Fibroblast of lung (primary cell): ENCODE results near the gene ACP2. TPM values are rescaled to one million over a fixed set of nuclear protein-coding genes. Genes with fewer than 3 reads are reported as not detected.

Source experiments
- DNase-seq, 2 donors: peaks; one replicate each; pipeline versions ENCODE4 v3.0.0 to v3.0.0-alpha.2; 2010; ENCODE audit warnings: low read depth in 2 of 2
- H2AFZ ChIP-seq: 2 replicates; pipeline ENCODE4 v1.5.1; 2012; ENCODE audit warnings: low read length, control low read depth, inconsistent platforms
- H3K27ac ChIP-seq: 2 replicates; pipeline ENCODE4 v1.5.1; 2011; ENCODE audit warnings: low read length, control low read depth; ENCODE audit not compliant: insufficient read depth
- H3K27me3 ChIP-seq: 2 replicates; pipeline ENCODE4 v1.5.1; 2011; ENCODE audit warnings: mild to moderate bottlenecking, low read length; ENCODE audit not compliant: control insufficient read depth, insufficient read depth
- H3K36me3 ChIP-seq: 2 replicates; pipeline ENCODE4 v1.5.1; 2011; ENCODE audit warnings: low read length; ENCODE audit not compliant: control insufficient read depth, insufficient read depth
- H3K4me1 ChIP-seq: 2 replicates; pipeline ENCODE4 v1.5.1; 2011; ENCODE audit warnings: low read length; ENCODE audit not compliant: control insufficient read depth, insufficient read depth; ENCODE audit errors: extremely low read depth
- H3K4me2 ChIP-seq: 2 replicates; pipeline ENCODE4 v1.5.1; 2011; ENCODE audit warnings: low read length, control low read depth; ENCODE audit not compliant: insufficient read depth; ENCODE audit errors: extremely low read depth
- H3K4me3 ChIP-seq, 4 experiments: fragments of 200-600 bp in 1 of 4; sonication (generic) in 1 of 4; replicated peaks in 1 of 4; 2 replicates each; pipeline ENCODE4 v1.5.1; 2011 to 2016; ENCODE audit warnings: low read length in 4 of 4, low read depth in 3 of 4, mild to moderate bottlenecking in 3 of 4, control low read depth in 2 of 4, inconsistent platforms in 1 of 4, mixed read lengths in 1 of 4; ENCODE audit not compliant: insufficient read depth in 1 of 4; ENCODE audit errors: control extremely low read depth in 1 of 4
- H3K79me2 ChIP-seq: 2 replicates; pipeline ENCODE4 v1.5.1; 2012; ENCODE audit warnings: mild to moderate bottlenecking, low read length, inconsistent platforms; ENCODE audit not compliant: control insufficient read depth, insufficient read depth
- H3K9ac ChIP-seq: 2 replicates; pipeline ENCODE4 v1.5.1; 2011; ENCODE audit warnings: mild to moderate bottlenecking, low read length, control low read depth; ENCODE audit not compliant: insufficient read depth
- H3K9me3 ChIP-seq: 2 replicates; pipeline ENCODE4 v1.5.1; 2012; ENCODE audit warnings: low read depth, low read length; ENCODE audit not compliant: control insufficient read depth, insufficient read depth
- H4K20me1 ChIP-seq: 2 replicates; pipeline ENCODE4 v1.5.1; 2011; ENCODE audit warnings: low read length; ENCODE audit not compliant: control insufficient read depth, insufficient read depth; ENCODE audit errors: extremely low read depth
- EZH2 ChIP-seq: IDR thresholded peaks from 2 replicates; pipeline ENCODE4 v1.5.1; 2012; ENCODE audit warnings: low read length, control low read depth, mild to moderate bottlenecking; ENCODE audit errors: missing control alignments
- polyA plus RNA-seq, 2 donors: library from polyadenylated mRNA; depleted of rRNA in 1 of 2; stranded (reverse) in 1 of 2; unstranded in 1 of 2; fragments of >200 nt; gene quantifications; 2 replicates each; pipeline ENCODE4 v1.2.1, GENCODE V29; 2011 to 2012; ENCODE audit warnings: missing spikeins in 1 of 2
- total RNA-seq: library from RNA; depleted of rRNA; stranded (reverse); fragments of >200 nt; gene quantifications from 2 replicates; pipeline ENCODE4 v1.2.1, GENCODE V29; 2014
- TF ChIP-seq, protein P1 (sequence below), 2 donors: IDR thresholded peaks in 1 of 2; conservative IDR thresholded peaks in 1 of 2; 1 replicate in 1 of 2; 2 replicates in 1 of 2; pipeline ENCODE4 v1.5.1; 2011 to 2012; ENCODE audit warnings: low read length in 2 of 2, control low read depth in 1 of 2, inconsistent platforms in 1 of 2, low read depth in 1 of 2, mild to moderate bottlenecking in 1 of 2

Gene ACP2
- total and polyA plus RNA-seq, 2 donors (not counting 1 experiment from before 2014, with no cell fraction given) = 18.9 to 23.9 TPM

DNA sequence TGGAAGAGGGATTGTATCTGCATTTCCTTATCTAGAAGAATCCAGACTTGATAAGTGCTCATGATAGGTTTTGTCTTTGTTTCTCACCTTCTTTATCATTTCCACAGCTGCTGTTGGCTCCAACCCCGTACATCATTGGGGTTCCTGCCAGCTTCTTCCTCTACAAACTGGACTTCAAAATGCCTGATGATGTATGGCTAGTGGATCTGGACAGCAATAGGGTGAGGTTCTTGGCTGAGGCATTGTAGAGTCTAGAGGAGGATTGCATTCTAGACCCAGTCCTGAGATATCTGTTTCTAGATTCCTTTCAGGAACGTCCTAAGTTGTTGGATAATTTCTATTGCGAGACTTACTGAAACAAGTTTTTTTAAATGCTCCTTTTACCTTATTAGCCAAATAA lies 29.4 kb upstream of the ACP2 start:
- Histone ChIP-seq H2AFZ (no peak overlapping the region), H3K27ac (no peak overlapping the region), H3K4me1 (no peaks in the 10 kb centered on the region), H3K27me3 (no peaks in the 10 kb centered on the region), H4K20me1 (no peaks in the 10 kb centered on the region), H3K36me3 (peaks cover 19% of the 10 kb centered on the region), H3K79me2 (peaks cover 9% of the 10 kb centered on the region), H3K4me2 (no peak overlapping the region), H3K9ac (no peak overlapping the region), H3K9me3 (no peaks in the 10 kb centered on the region), H3K4me3 (no peak overlapping the region)
- no peak for DNase-seq
- TF ChIP-seq EZH2 = no peak
- TF ChIP-seq, protein P1, sequence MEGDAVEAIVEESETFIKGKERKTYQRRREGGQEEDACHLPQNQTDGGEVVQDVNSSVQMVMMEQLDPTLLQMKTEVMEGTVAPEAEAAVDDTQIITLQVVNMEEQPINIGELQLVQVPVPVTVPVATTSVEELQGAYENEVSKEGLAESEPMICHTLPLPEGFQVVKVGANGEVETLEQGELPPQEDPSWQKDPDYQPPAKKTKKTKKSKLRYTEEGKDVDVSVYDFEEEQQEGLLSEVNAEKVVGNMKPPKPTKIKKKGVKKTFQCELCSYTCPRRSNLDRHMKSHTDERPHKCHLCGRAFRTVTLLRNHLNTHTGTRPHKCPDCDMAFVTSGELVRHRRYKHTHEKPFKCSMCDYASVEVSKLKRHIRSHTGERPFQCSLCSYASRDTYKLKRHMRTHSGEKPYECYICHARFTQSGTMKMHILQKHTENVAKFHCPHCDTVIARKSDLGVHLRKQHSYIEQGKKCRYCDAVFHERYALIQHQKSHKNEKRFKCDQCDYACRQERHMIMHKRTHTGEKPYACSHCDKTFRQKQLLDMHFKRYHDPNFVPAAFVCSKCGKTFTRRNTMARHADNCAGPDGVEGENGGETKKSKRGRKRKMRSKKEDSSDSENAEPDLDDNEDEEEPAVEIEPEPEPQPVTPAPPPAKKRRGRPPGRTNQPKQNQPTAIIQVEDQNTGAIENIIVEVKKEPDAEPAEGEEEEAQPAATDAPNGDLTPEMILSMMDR (conservative IDR thresholded peaks at IDR 0.05 in 1 of 2, IDR thresholded peaks at IDR 0.05 in 1 of 2; ENCODE audit: low read depth in 1 of 2, low read length in 2 of 2) = no peak

DNA sequence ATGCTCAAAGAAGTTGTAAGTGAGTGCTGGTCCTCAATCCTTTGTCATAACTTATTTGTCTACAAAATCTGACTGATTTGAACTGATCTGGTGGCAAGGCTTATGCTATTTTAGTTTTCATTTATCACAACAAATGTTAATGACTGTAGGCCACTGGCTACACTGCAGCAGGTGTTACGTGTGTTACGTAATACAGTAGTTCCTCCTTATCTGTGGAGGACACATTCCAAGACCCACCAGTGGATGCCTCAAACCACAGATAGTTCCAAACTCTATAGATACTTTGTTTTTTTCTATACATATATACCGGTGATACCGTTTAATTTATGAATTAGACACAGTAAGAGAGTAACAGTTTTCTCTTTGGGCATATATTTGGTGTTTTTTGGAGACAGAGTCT lies 28.3 kb upstream of the ACP2 start:
- Histone ChIP-seq H3K36me3 (peaks cover 14% of the 10 kb centered on the region), H3K9ac (no peak overlapping the region)

DNA sequence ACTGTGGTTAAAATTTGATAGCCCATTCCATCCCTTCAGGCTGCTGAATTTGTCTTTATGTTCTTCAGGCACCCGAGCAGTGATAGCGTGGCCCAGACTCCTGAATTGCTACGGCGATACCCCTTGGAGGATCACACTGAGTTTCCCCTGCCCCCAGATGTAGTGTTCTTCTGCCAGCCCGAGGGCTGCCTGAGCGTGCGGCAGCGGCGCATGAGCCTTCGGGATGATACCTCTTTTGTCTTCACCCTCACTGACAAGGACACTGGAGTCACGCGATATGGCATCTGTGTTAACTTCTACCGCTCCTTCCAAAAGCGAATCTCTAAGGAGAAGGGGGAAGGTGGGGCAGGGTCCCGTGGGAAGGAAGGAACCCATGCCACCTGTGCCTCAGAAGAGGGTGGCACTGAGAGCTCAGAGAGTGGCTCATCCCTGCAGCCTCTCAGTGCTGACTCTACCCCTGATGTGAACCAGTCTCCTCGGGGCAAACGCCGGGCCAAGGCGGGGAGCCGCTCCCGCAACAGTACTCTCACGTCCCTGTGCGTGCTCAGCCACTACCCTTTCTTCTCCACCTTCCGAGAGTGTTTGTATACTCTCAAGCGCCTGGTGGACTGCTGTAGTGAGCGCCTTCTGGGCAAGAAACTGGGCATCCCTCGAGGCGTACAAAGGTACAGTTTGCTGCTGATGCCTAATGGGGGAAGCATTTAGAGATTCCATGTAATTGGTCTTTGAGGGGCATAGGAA lies 26.1 kb upstream of the ACP2 start:
- Histone ChIP-seq H3K79me2 (peaks cover 25% of the 10 kb centered on the region), H3K4me2 (no peak overlapping the region), H3K9me3 (no peaks in the 10 kb centered on the region), H4K20me1 (no peaks in the 10 kb centered on the region), H3K36me3 (peaks cover 10% of the 10 kb centered on the region), H3K27ac (no peak overlapping the region), H3K4me1 (no peaks in the 10 kb centered on the region), H3K4me3 (no peak overlapping the region), H2AFZ (no peak overlapping the region), H3K9ac (no peak overlapping the region), H3K27me3 (no peaks in the 10 kb centered on the region)
- no peak for DNase-seq
- TF ChIP-seq, protein P1 (conservative IDR thresholded peaks at IDR 0.05 in 1 of 2, IDR thresholded peaks at IDR 0.05 in 1 of 2; ENCODE audit: low read depth in 1 of 2, low read length in 2 of 2) = no peak
- no peak for TF ChIP-seq EZH2

More for the DNA sequence above, 28.3 kb upstream of the ACP2 start:
- Histone ChIP-seq H4K20me1 (no peaks in the 10 kb centered on the region), H3K27ac (no peak overlapping the region), H3K4me3 (no peak overlapping the region), H3K4me2 (no peak overlapping the region), H2AFZ (no peak overlapping the region), H3K79me2 (peaks cover 19% of the 10 kb centered on the region), H3K9me3 (no peaks in the 10 kb centered on the region), H3K27me3 (no peaks in the 10 kb centered on the region), H3K4me1 (no peaks in the 10 kb centered on the region)
- no peak for DNase-seq
- no peak for TF ChIP-seq EZH2
